Smooth muscle cell (in vitro differentiated cells): Measurements from ENCODE around the gene DIAPH2. TPM values are rescaled to one million over a fixed set of nuclear protein-coding genes. Genes with fewer than 3 reads are reported as not detected.

ENCODE experiments used
- DNase-seq: peaks from one replicate; lab custom pipeline; 2025; ENCODE audit not compliant: unreplicated experiment; lab: John Stamatoyannopoulos, UW
- H2AFZ ChIP-seq: fragments of 200-600 bp; sonication (generic); 2 replicates; pipeline ENCODE4 v1.6.0; 2016; ENCODE audit warnings: antibody characterized with exemption, low read depth, mild to moderate bottlenecking
- H3F3A ChIP-seq: fragments of 200-600 bp; sonication (generic); 2 replicates; pipeline ENCODE4 v1.6.0; 2017; ENCODE audit warnings: antibody characterized with exemption, low read depth
- H3K27ac ChIP-seq: fragments of 200-600 bp; sonication (generic); 2 replicates; pipeline ENCODE4 v1.5.1; 2016; ENCODE audit warnings: low read depth, mild to moderate bottlenecking
- H3K27me3 ChIP-seq: fragments of 200-600 bp; sonication (generic); 2 replicates; pipeline ENCODE4 v1.6.1; 2016; ENCODE audit warnings: low read depth, mild to moderate bottlenecking
- H3K36me3 ChIP-seq: fragments of 200-600 bp; sonication (generic); 2 replicates; pipeline ENCODE4 v1.5.1; 2016; ENCODE audit warnings: low read depth
- H3K4me1 ChIP-seq: fragments of 200-600 bp; sonication (generic); 2 replicates; pipeline ENCODE4 v1.5.1; 2016; ENCODE audit warnings: low read depth
- H3K4me2 ChIP-seq: fragments of 200-600 bp; sonication (generic); 2 replicates; pipeline ENCODE4 v1.6.0; 2016; ENCODE audit warnings: mild to moderate bottlenecking
- H3K4me3 ChIP-seq: fragments of 200-600 bp; sonication (generic); 2 replicates; pipeline ENCODE4 v1.5.1; 2016; ENCODE audit warnings: mild to moderate bottlenecking
- H3K79me2 ChIP-seq: fragments of 200-600 bp; sonication (generic); 2 replicates; pipeline ENCODE4 v1.6.0; 2016; ENCODE audit warnings: low read depth, mild to moderate bottlenecking
- H3K9ac ChIP-seq: fragments of 200-600 bp; sonication (generic); 2 replicates; pipeline ENCODE4 v1.6.0; 2016; ENCODE audit warnings: low read depth
- H3K9me3 ChIP-seq: fragments of 200-600 bp; sonication (generic); replicated peaks from 2 replicates; pipeline ENCODE4 v1.5.1; 2016; ENCODE audit warnings: low read depth
- H4K20me1 ChIP-seq: fragments of 200-600 bp; sonication (generic); 2 replicates; pipeline ENCODE4 v1.6.0; 2016; ENCODE audit warnings: low read depth
- CTCF ChIP-seq: fragments of 200-600 bp; sonication (generic); IDR thresholded peaks from 2 replicates; pipeline ENCODE4 v1.5.1; 2017; ENCODE audit warnings: borderline replicate concordance, mild to moderate bottlenecking, antibody characterized with exemption; ENCODE audit not compliant: insufficient read depth, poor library complexity, severe bottlenecking
- WGBS: methylation state at CpG from one replicate; pipeline ENCODE4 v1.1.7; 2016; ENCODE audit warnings: low lambda C conversion rate; 5-methylcytosine and 5-hydroxymethylcytosine counted together
- polyA plus RNA-seq: library from polyadenylated mRNA; unstranded; fragments of >200 nt; fragmentation: Nextera tagmentation; extraction: Ambion mirVana; gene quantifications from 2 replicates; pipeline ENCODE4 v1.2.1, GENCODE V29; 2016
- total RNA-seq: library from RNA; depleted of rRNA; stranded (reverse); fragments of >200 nt; gene quantifications from 2 replicates; pipeline ENCODE4 v1.2.3, GENCODE V29; 2014

The DIAPH2 gene
- total and polyA plus RNA-seq, 2 experiments from 2014 or later: 12.8 to 19.9 TPM

- Histone ChIP-seq H2AFZ (no peak overlapping the region), H4K20me1 (no peaks in the 10 kb centered on the region), H3K4me1 (no peaks in the 10 kb centered on the region), H3K4me2 (no peak overlapping the region), H3K27me3 (no peaks in the 10 kb centered on the region), H3F3A (no peaks in the 10 kb centered on the region), H3K4me3 (no peak overlapping the region), H3K36me3 (no peaks in the 10 kb centered on the region), H3K9me3 (no peaks in the 10 kb centered on the region), H3K79me2 (no peaks in the 10 kb centered on the region), H3K27ac (no peak overlapping the region), H3K9ac (no peak overlapping the region)
- no peak for DNase-seq
- TF ChIP-seq CTCF: no peak
- 77% methylated on average over 3 of the region's 3 CpGs for WGBS
These were observed 867.2 kb downstream of the DIAPH2 start for GRCh38 chrX:97551821-97552220.

- Histone ChIP-seq H3K79me2 (no peaks in the 10 kb centered on the region), H3K4me2 (no peak overlapping the region), H3K27ac (no peak overlapping the region), H3K27me3 (no peaks in the 10 kb centered on the region), H3F3A (no peaks in the 10 kb centered on the region), H2AFZ (no peak overlapping the region), H3K4me1 (no peaks in the 10 kb centered on the region), H3K36me3 (no peaks in the 10 kb centered on the region), H3K4me3 (no peak overlapping the region), H4K20me1 (no peaks in the 10 kb centered on the region), H3K9me3 (no peaks in the 10 kb centered on the region), H3K9ac (no peak overlapping the region)
- TF ChIP-seq CTCF: no peak
- DNase-seq: no peak
- WGBS: 93% methylated on average over 2 of the region's 2 CpGs
These were observed 869.2 kb downstream of the DIAPH2 start for GRCh38 chrX:97553833-97554232.

GRCh38 chrX:97556359-97556758, 871.7 kb downstream of the DIAPH2 start:
- H3K27ac ChIP-seq: no peak overlapping the region
- no peaks in the 10 kb centered on the region for H3K27me3 ChIP-seq
- no peak overlapping the region for H3K4me3 ChIP-seq
- DNase-seq: no peak
- H3K4me1 ChIP-seq: no peaks in the 10 kb centered on the region
- no peaks in the 10 kb centered on the region for H3K9me3 ChIP-seq
- no peak overlapping the region for H2AFZ ChIP-seq
- no peak overlapping the region for H3K9ac ChIP-seq
- no peaks in the 10 kb centered on the region for H3K36me3 ChIP-seq
- H3K4me2 ChIP-seq: no peak overlapping the region
- WGBS: 93% methylated on average over 3 of the region's 3 CpGs
- H3K79me2 ChIP-seq: no peaks in the 10 kb centered on the region
- H4K20me1 ChIP-seq: no peaks in the 10 kb centered on the region
- no peak for TF ChIP-seq CTCF
- H3F3A ChIP-seq: no peaks in the 10 kb centered on the region

- Histone ChIP-seq H3K36me3 (no peaks in the 10 kb centered on the region), H3K9ac (peak overlapping the region; percentile 41), H3K4me2 (peak overlapping the region; percentile 82), H3F3A (no peaks in the 10 kb centered on the region), H3K9me3 (no peaks in the 10 kb centered on the region), H2AFZ (peak overlapping the region; percentile 91), H3K4me3 (peak overlapping the region; percentile 43), H3K4me1 (peaks cover 8% of the 10 kb centered on the region), H3K27me3 (no peaks in the 10 kb centered on the region), H4K20me1 (no peaks in the 10 kb centered on the region), H3K79me2 (no peaks in the 10 kb centered on the region), H3K27ac (peak overlapping the region; percentile 29)
- peak; percentile 0 for DNase-seq
- TF ChIP-seq CTCF: no peak
- 40% methylated on average over 4 of the region's 4 CpGs for WGBS
These were observed 879.0 kb downstream of the DIAPH2 start for GRCh38 chrX:97563531-97564133.
